GM12892 (cell line): Measurements from ENCODE around the gene BICD2.

Experiments
- POLR2A ChIP-seq: IDR thresholded peaks from 2 replicates; pipeline ENCODE4 v1.6.1; 2011; ENCODE audit warnings: low read depth, low read length, control low read depth
- POLR2AphosphoS5 ChIP-seq: IDR thresholded peaks from 2 replicates; pipeline ENCODE4 v1.6.1; 2011; ENCODE audit warnings: low read depth, low read length, control low read depth
- TAF1 ChIP-seq: IDR thresholded peaks from 2 replicates; pipeline ENCODE4 v1.6.1; 2011; ENCODE audit warnings: low read depth, mild to moderate bottlenecking, control low read depth, low read length, borderline replicate concordance

DNA sequence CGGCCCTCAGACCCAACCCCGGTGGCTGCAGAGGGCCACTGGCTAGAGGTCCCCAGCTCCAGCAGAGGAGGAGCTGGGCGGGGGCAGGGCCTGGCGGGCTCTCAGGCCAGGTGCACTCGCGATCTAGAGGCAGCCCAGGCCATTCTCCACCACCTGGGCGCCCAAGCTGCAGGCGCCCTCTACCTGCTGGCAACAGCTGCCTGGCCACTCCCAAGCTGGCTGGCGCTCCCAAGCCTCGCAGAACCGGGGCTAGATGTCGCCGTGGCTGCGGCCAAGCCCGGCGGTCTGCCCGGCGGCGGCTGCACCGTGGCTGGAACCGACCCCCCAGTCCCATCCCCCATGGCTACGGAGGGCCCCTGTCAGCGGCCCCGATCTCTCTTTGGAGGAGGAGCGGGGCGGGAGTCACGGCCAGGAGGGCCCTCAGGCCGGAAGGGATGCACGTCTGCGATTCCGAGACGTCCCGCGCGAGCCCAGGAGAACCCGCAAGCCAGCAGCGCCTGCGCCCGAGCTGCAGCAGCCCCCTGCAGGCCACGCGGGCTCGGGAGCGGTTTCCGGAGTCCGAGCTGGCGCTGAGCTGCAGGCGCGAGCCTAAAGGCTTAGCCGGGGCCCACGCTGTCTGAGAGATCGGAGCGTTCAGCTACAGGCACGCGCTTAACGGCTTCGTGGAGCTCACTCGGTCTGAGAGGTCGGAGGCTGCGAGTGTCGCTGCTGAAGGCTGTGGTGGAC lies 44.3 kb upstream of the BICD2 start:
- no peak for TF ChIP-seq TAF1
- TF ChIP-seq POLR2A, result no peak
- no peak for TF ChIP-seq POLR2AphosphoS5
